CD1c-positive myeloid dendritic cell (primary cell): Measurements from ENCODE around the gene ABLIM2.
"Not testable (repeated sequence)": the region's sequence is repeated elsewhere in the genome, so short reads cannot be mapped to it uniquely, and the experiment has no call there.

Experiments used
- DNase-seq: peaks from one replicate; pipeline ENCODE4 v3.0.0-alpha.2; 2016; ENCODE audit errors: extremely low spot score

Gene ABLIM2

DNA sequence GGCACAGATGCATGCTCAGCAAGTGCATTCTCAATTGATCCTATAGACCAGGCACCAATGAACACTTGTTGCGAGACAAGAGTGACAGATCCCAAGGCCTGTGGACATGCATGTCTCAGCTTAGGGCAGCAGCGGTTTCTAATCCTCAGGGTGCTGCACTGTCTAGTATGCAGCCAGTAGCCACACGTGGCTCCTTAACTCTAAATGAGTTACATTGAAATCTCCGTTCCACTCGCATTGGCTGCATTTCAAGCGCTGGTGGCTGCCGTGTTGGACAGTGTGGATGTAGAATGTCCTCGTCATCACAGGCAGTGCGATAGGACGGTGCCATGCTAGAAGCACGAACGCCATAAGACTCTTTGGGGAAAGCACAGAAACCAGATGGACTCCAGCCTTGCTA, 194.9 kb downstream of the ABLIM2 start:
- DNase-seq, result no peak

GRCh38 chr4:7962609-7963508, 195.8 kb downstream of the ABLIM2 start:
- DNase-seq, result no peak

GRCh38 chr4:7960790-7961655, 197.6 kb downstream of the ABLIM2 start:
- no peak for DNase-seq

- DNase-seq, result no peak
Observed at GRCh38 chr4:7960017-7960789, 198.4 kb downstream of the ABLIM2 start.

GRCh38 chr4:7959078-7959477, 199.5 kb downstream of the ABLIM2 start:
- DNase-seq, result no peak

- no peak for DNase-seq
Observed at GRCh38 chr4:7956934-7957656, 201.5 kb downstream of the ABLIM2 start.

- DNase-seq, result no peak
Observed at GRCh38 chr4:7956270-7956808, 202.3 kb downstream of the ABLIM2 start.

- no peak for DNase-seq
Observed at GRCh38 chr4:7955393-7955792, 203.2 kb downstream of the ABLIM2 start.

DNA sequence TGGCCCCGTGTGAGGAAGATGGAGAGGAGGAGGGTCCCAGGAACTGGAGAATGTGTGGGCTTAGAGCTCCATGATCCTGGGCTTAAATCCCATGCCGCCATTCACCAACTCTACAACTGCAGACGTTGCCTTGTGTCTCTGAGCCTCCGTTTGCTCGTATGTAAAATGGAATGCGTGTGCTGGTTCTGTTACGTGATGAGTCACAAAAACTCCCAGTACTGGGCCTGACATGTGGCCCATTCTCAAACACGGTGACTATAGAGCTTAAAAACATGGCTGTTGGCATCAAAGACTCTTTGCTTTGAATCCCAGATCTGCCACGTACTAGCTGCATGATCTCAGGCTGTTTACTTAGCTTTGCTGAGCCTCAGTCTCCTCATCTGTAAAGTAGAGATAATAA, 206.0 kb downstream of the ABLIM2 start:
- DNase-seq, result no peak

GRCh38 chr4:7950301-7951092, 208.1 kb downstream of the ABLIM2 start:
- no peak for DNase-seq

- DNase-seq, result no peak
Observed at GRCh38 chr4:7949759-7950158, 208.9 kb downstream of the ABLIM2 start.

DNA sequence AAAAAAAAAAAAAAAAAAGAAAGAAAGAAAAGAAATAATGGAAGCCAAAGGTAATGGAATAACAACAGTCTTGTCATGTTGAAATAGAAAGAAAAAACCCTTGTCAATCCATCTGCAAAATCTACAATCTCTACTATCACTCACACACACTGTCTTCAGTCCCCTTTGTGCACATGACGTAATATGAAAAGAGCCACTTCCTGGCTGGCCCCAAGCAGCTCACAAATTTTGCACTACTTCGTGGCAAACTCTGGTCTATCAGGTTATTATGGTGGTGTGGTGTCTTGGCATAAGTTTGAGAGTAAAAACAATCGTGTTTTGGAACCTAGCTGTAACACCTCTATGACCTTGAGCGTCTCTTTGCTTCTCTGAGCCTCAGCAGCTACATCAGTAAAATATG, 210.7 kb downstream of the ABLIM2 start:
- DNase-seq, result no peak

DNA sequence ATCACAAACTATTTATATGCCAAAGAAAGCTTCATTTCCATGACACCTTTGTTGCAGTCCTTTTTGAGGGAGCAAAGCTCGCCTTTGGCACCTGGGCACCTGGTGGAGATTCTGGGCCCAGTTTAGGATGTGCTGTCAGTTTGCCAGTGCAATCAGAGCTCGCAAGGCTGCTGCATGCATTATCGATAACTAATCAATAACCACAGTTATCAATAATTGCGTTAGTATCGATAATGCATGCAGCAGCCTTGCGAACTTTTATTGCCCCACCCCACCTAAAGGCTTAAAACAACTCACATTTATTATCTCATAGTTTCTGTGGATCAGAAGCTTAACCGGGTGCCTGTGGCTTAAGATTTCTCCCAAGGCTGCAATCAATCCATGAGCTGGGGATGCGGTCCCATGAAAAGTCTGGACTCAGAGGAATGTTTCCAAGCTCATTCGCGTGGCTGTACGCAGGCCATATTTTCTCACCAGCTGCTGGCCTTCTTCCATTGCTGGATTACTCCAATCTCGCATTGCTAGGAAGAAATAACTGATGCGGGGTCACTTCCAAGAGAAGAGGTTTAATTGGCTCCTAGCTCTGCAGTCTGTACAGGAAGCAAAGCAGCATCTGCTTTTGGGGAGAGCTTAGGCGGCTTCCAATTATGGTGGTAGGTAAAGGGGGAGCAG, 212.8 kb downstream of the ABLIM2 start:
- no peak for DNase-seq

DNA sequence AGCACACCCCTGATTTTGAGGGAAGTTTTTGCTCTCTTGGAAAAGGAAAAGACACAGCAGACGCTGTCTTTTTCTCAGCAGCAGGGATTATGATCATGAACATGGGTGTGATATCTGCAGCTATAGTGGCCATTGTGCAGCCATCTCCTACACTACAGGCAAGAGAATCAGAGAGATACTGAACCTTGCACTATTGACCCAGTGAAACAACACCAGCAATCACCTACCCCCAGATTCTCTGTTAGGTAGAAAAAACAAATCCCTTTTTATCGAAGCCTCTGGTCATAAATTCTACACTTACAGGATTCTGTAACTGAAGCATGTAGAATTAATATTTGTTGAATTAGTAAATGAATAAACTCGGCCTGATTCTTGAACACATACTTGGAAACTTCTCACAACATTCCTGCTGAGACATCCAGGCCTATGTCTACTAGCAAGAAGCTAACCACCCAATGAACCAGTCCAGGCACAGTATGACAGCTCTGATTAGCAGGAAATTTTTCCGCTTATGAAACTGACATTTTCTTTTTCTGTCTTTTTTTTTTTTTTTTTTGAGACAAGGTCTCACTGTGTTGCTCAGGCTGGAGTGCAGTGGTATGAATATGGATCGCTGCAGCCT, 213.9 kb downstream of the ABLIM2 start:
- no peak for DNase-seq

GRCh38 chr4:7943688-7944087, 214.9 kb downstream of the ABLIM2 start:
- DNase-seq, result not testable (repeated sequence)

DNA sequence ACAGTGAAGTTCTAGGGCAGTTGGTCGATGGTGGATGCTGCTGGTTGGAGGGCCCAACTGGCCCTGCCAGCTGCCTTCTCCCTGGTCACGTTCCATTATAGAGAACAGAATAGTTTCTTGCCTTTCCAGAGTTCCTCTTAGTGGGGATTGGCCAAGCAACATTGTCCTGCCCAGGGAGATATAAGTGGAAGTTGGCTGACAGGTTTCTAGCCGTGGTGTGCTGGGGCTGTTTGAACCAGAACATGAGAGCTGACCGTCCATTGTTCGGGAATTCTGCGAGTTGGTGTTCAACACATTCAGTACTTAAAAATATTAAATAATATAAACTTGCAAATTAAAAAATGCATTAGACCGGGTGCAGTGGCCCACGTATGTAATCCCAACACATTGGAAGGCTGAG, 215.4 kb downstream of the ABLIM2 start:
- DNase-seq, result no peak

DNA sequence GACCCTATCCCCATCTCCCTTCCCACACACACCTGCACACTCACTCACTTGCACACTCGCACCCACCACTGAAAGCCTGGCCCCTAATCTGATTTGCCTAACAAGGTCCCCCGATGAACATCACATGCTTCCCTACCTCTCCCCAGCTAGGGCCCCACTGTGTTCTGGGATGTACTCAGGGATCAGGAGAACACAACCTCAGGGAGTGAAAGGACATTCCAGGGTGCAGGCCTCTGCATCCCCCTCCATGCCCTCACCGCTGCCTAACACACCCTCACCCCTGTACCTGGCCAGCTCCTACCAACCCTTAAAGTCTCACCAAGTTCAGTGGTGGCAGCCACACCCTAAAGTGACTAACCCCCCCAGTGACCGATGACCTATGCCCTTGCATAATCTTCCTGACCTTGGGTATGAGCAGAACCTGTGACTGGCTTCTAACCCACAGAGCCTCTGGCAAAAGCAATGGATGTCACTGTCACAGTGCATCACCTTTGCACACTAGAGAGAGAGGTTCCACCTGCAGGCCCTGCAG, 216.6 kb downstream of the ABLIM2 start:
- no peak for DNase-seq

DNA sequence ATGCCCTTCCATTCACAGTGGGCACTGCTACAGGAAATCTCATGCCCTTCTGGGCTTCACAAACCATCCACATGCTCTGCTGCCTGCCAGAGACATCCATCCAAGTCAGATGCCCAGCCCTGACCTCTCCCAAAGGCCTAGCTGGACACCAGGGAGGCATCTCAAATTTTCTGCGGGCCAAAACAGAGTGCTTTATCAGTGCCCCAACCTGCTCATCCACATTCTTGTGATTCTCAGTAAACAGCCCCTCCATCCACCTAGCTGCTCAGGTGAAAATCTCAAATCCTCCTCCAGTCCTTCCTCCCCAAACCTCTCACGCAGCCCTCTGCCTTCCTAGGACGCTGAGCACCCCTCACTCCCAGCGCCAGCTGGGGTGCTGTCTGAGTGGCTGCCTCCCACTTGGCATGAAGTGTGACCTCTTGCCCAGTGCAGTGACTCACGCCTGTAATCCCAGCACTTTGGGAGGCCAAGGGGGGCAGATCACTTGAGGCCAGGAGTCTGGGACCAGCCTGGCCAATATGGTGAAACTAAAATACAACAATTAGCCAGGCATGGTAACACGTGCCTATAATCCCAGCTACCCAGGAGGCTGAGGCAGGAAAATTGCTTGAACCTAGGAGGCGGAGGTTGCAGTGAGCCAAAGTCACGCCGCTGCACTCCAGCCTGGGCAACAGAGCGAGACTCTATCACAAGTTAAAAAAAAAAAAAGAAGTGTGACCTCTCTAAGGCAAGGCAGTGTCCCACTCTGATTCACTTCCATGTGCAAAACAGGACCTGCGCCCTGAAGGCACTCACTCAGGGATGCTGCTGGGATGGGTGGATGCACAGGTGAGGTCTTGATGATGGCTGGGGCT, 217.3 kb downstream of the ABLIM2 start:
- no peak for DNase-seq
